AG08395 (cell line): ENCODE measurements around the gene OBSCN.

Experiments used
- DNase-seq: peaks from one replicate; pipeline ENCODE4 v3.0.0; 2012; ENCODE audit warnings: mixed read lengths, low spot score

The OBSCN gene

GRCh38 chr1:228403231-228403631 lies 195.4 kb downstream of the OBSCN start:
- DNase-seq: no peak

GRCh38 chr1:228404107-228404720 lies 196.4 kb downstream of the OBSCN start:
- no peak for DNase-seq

DNA sequence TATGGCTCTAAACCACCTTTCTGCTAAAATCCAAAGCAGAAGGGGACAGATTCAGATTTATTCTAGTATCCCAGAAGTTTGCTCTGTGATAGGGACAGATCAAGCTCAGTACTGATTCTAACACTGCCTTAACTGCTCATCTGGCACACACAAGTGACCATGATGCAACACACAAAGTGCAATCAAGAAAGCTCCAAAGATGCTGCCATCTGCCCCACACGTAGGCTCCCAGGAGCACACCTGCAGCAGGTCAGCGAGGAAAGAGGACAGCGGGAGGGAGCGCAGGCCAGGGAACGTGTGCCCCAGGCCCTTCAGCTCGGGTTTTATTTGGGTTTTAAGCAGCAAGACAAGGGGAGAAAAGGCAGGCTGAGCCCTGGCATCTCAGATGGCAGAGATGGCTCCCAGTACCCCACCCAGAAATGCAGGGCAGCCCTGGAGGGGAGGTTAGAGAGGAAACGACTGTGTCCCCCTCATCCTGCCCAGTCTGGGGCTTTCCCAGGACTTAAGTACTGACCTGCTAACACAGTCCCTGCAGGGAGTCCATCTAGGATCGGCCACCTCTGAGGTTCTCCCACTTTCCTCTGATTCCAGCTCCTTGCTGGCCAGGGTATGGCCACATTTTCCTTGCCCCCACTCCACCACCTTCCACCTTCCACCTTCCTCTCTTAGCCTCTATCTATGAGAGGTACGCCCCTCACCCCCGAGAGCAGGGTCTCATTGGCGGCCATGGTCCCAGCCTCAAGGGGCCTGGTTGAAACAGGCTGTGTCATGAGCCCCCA lies 197.5 kb downstream of the OBSCN start:
- DNase-seq: no peak

- no peak for DNase-seq
Measured at GRCh38 chr1:228405979-228406228, 198.1 kb downstream of the OBSCN start.

DNA sequence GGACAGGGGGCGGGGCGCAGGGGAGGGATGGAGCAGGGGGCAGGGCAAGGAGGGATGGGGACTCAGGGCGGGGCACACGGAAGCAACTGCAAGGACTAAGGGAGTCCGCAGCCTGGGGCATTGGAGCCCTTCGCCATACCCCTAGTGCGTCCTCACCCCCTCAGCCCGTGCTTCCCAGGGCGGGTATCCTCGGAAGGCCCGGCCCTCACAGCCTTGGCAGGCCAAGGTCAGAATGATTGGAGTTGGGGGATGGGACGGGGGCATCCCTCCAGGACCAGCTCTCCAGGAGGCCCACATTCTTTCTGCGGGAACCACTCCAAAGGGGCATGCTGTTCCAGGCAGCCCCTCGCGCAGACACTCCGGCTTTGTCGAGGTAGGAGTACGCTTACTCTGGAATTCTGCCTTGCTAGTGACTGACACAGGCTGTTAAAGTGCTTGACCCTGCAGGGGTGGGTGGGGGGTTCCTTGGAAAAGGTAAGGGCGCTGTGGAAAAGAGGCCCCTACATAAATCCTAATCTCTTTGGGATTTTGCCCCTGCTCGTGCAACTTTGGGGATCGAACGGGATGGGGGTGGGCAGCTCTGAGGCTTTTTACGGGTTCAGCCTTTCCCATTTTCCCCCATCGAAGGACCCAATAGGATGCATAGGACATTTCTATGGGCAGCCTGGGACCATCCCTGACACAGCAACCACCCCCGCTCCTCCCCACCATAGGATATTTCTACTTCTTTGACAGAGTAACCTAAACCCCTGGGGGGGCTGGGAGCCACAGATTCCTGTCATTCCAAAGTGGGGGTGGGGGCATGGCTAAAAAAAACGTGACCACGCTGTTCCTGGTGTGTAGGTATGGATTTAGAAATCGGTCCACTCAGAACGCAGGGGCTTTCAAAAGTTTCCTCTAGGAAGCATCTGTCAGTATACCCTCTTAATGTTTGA lies 199.5 kb downstream of the OBSCN start:
- no peak for DNase-seq

DNA sequence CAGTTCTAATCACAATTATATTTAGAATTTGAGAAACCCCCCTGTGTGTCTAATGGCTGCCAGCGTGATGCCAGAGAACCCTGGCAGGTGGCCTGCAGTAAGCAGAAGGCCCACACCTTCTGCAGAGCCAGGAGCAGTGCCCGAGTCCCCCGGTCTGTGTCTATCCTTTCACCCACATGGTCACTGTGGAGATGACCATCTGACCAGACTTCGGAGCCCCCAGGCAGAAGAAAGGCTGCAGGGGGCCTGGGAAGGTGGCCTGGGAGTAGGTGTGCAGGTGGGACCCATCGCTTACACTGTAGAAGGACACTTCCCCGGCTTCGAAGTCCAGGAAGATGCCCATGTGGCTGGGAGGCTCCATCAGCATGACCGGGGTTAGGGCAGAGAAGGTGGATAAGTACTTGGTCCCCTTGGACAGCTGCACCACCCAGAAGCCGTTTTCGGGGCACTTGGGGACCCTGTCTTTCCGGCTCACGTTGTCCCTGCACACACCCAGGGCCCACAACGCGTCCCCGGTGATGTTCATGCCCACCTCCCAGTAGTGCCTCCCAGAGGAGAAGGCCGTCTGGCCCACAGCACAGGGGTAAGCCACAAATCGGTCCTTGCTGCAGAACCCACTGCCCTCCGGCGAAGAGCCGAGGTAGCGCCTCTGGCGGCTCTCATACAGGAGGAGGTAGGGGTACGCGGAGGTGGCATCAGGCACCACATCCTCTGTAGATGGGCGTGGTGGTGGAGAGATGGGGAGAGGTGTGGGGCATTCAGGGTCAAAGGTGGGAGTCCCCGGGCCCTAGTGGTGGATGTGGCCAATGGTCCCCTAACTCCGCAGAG lies 200.4 kb downstream of the OBSCN start:
- no peak for DNase-seq

- no peak for DNase-seq
Measured at GRCh38 chr1:228408869-228409805, 201.3 kb downstream of the OBSCN start.

DNA sequence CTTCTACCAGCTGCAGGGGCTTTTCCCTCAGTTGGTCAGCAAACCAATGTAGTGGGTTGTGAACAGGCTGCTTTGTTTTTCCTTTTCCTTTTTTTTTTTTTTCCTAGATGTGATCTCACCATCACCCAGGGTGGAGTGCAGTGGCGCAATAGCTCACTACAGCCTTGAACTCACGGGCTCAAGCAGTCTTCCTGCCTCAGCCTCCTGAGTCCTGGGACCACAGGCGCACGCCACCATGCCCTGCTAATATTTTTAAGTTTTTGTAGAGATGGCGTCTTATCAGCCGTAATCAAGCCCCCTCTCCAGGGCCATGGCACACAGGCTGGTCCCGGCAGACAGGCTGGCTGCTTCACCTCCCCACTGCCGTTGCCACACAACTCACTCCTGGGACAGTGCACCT lies 202.2 kb downstream of the OBSCN start:
- no peak for DNase-seq

DNA sequence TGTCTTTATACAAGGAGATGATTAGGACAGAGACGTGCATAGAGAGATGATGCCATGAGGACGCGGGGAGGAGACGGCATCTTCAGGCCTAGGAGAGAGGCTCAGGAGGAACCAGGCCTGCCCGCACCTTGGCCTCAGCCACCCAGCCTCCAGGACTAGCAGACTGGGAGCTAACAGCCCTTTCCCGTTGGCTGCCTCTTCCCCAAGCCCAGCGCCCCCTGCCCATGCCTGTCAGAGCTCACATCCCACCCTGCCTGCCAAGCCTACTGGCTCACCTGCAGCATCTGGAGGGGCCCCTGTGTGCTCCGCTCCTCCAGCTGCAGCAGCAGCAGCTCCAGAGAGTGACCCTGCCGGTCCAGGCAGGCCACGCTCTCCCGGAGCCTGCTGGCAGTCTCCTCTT lies 202.8 kb downstream of the OBSCN start:
- DNase-seq: no peak

DNA sequence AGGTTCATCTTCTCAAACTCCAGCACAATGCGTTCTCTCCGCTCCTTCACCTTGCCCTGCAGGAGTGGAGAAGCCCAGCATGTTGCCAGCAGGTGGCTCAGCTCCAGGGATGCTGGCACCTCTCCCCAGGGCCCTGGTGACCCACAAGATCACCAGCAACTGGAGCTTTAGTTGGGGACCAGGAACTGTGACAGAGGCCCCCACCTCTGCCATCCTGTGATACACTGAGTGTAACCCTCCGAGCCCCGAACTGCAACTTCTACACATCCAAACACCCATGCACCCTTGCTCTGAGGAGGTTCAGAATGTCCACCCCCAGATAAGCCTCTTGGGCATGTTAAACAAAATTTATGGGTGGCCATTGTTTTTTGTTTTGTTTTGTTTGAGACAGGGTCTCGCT lies 203.3 kb downstream of the OBSCN start:
- DNase-seq: no peak

DNA sequence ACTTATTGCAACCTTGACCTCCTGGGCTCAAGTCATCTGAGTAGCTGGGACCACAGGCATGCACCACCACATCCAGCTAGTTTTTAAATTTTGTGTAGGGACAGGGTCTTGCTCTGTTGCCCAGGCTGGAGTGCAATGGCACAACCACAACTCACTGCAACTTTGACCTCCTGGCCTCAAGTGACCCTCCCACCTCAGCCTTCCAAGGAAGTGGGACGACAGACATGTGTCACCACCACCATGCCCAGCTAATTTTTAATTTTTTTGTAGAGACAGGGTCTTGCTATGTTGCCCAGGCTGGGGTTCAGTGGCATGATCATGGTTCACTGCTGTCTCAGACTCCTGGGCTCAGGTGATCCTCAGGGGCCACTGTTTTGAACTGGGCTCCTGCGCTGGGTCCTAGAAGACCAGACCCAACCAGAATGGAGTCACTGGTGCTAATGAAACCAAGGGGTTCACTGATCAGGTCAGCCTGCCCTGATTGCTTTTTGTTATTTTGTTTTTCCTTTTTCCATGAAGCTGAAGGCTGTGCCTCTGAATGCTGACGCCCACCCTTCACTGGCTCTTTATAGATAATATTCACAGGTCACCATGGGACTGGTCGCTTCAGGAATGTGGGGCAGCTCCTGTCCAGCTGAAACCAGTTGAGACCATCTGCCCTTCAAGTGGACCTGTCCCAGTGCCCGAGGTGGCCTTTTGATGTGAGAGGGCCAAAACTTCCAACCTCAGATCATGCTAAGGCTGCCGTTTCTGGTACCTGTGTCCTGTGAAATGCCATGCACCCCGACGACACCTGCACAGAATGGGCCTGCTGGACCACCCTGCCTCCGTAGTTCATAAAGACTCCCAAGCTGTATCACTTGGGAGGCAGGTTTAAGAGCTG lies 203.9 kb downstream of the OBSCN start:
- no peak for DNase-seq

- no peak for DNase-seq
Measured at GRCh38 chr1:228413241-228414010, 205.6 kb downstream of the OBSCN start.

GRCh38 chr1:228414511-228415211 lies 206.8 kb downstream of the OBSCN start:
- no peak for DNase-seq

DNA sequence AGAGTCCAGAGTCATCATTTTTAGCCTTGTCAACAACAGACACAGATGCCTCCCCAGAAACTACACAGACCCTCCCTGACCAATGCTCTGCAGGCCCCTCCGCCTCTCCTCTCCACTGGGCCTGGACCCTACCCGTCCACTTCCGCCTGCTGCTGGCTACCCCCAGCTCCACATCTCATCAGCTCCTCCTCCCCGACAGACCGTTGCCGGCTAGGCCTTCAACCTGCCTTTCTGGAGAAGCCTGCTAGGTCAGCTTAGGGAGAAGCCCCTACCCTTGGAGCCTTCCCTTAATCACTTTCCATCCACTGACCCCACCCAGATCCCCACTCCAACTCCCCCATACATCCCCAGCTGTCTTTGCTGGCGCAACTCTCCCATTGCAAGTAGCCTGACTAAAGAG lies 207.4 kb downstream of the OBSCN start:
- no peak for DNase-seq

GRCh38 chr1:228415853-228416216 lies 208.0 kb downstream of the OBSCN start:
- no peak for DNase-seq

- DNase-seq: peak; percentile 24
Measured at GRCh38 chr1:228416217-228416933, 208.5 kb downstream of the OBSCN start, which contains the start of gene TRIM17. TSS of gene TRIM17 (minus strand) at chr1:228416861. CDS start at chr1:228415072, 1,789 bp downstream.

DNA sequence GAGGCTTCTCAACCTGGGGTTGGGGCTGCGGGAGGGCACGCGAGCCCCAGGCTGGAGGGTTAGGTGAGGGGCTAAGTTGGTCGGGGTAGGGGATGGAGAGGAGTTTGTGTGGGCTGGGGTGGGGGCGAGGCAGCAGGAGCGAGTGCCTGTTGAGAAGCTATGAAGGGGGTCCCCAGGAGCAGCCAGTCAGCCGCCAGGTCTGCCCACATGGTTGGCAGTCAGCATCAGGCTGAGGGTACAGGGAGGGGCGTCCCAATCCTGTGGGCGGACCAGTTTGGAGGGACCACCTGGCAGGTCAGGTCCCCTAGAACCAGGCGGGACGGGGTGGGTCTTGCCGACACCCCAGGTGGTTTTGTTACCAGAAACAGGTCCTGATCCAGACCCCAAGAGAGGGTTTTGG lies 209.2 kb downstream of the OBSCN start:
- no peak for DNase-seq
